GM18858 (cell line): ENCODE results near the gene CAMK2B.
"Not testable (repeated sequence)": the region's sequence is repeated elsewhere in the genome, so short reads cannot be mapped to it uniquely, and the experiment has no call there.

Experiments
- ATAC-seq: cut with Tn5 transposase; IDR thresholded peaks from one replicate; pipeline ENCODE4 v1.9.1; 2021; ENCODE audit not compliant: unreplicated experiment

Gene CAMK2B

GRCh38 chr7:44176486-44176885 is 148.9 kb downstream of the CAMK2B start:
- ATAC-seq = no peak

GRCh38 chr7:44175730-44176129 is 149.7 kb downstream of the CAMK2B start:
- ATAC-seq = no peak

- not testable (repeated sequence) for ATAC-seq
These were observed 150.8 kb downstream of the CAMK2B start for GRCh38 chr7:44174694-44174948.

- no peak for ATAC-seq
These were observed 151.3 kb downstream of the CAMK2B start for GRCh38 chr7:44173911-44174693.

- no peak for ATAC-seq
These were observed 152.5 kb downstream of the CAMK2B start for GRCh38 chr7:44172803-44173424.

- ATAC-seq = no peak
These were observed 153.0 kb downstream of the CAMK2B start for GRCh38 chr7:44172352-44172751.

- ATAC-seq = not testable (repeated sequence)
These were observed 153.5 kb downstream of the CAMK2B start for GRCh38 chr7:44171901-44172300.

GRCh38 chr7:44167920-44168319 is 157.5 kb downstream of the CAMK2B start:
- ATAC-seq = no peak
